ENCODE results near the gene SMYD3.

The SMYD3 gene

DNA sequence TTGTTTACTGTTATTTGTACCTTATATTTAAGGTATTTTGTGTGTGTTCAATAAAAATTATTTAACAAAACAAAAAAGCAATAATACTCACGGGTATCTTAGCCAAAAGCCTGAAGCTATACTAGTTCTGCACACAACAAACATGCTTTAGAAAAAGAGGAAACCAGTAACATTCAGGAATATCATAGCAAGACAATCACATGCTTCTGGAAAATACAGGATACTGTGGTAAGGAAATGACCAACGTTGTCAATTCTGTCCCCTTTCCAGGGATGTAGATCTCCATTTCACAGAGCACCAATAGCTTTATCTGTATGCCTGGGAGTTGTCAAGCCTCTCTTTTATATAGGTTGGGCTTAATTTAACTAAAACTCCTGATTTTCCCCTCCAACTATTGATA lies 288.4 kb downstream of the SMYD3 start:
- Mint-ChIP-seq H3K4me1 (ENCODE audit: low read depth) (no peaks in the 10 kb centered on the region), H3K27me3 (no peaks in the 10 kb centered on the region), H3K36me3 (peaks cover 11% of the 10 kb centered on the region), H3K27ac (no peak overlapping the region), H3K9me3 (ENCODE audit: low read depth) (no peaks in the 10 kb centered on the region), H3K4me3 (no peak overlapping the region)

DNA sequence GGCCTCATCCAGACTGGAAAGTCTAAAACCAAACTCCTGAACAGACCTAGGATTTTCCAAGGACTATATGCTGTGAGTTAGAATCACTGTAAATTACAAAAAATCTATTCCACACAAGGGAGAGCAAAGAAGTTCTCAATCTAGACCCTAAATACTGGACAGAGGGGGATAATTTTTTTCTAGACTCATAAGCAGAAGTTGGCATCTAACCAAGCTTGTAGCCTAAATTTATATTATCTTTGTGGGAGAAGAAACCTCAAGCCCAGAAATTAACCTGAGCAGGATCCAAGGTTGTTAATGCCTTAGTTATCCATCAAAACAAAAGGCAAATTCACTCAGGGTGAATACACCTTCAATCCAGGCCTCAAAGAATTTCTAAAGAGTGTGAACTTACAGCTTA lies 290.2 kb downstream of the SMYD3 start:
- H3K27ac Mint-ChIP-seq, result no peak overlapping the region

GRCh38 chr1:246215510-246215903 lies 291.6 kb downstream of the SMYD3 start:
- Mint-ChIP-seq H3K4me1 (ENCODE audit: low read depth) (no peaks in the 10 kb centered on the region), H3K4me3 (no peak overlapping the region), H3K9me3 (ENCODE audit: low read depth) (no peaks in the 10 kb centered on the region), H3K27ac (no peak overlapping the region), H3K27me3 (no peaks in the 10 kb centered on the region), H3K36me3 (peaks cover 11% of the 10 kb centered on the region)

More for the DNA sequence above, 290.2 kb downstream of the SMYD3 start:
- Mint-ChIP-seq H3K9me3 (ENCODE audit: low read depth) (no peaks in the 10 kb centered on the region), H3K27me3 (no peaks in the 10 kb centered on the region), H3K4me1 (ENCODE audit: low read depth) (no peaks in the 10 kb centered on the region), H3K4me3 (no peak overlapping the region), H3K36me3 (peaks cover 11% of the 10 kb centered on the region)

GRCh38 chr1:246214708-246215509 lies 292.2 kb downstream of the SMYD3 start:
- Mint-ChIP-seq H3K27me3 (no peaks in the 10 kb centered on the region), H3K27ac (no peak overlapping the region), H3K36me3 (peaks cover 13% of the 10 kb centered on the region), H3K4me3 (no peak overlapping the region), H3K4me1 (ENCODE audit: low read depth) (no peaks in the 10 kb centered on the region), H3K9me3 (ENCODE audit: low read depth) (no peaks in the 10 kb centered on the region)

GRCh38 chr1:246213947-246214346 lies 293.1 kb downstream of the SMYD3 start:
- Mint-ChIP-seq H3K4me1 (ENCODE audit: low read depth) (no peaks in the 10 kb centered on the region), H3K27me3 (no peaks in the 10 kb centered on the region), H3K4me3 (no peak overlapping the region), H3K9me3 (ENCODE audit: low read depth) (no peaks in the 10 kb centered on the region), H3K36me3 (peaks cover 13% of the 10 kb centered on the region), H3K27ac (no peak overlapping the region)

DNA sequence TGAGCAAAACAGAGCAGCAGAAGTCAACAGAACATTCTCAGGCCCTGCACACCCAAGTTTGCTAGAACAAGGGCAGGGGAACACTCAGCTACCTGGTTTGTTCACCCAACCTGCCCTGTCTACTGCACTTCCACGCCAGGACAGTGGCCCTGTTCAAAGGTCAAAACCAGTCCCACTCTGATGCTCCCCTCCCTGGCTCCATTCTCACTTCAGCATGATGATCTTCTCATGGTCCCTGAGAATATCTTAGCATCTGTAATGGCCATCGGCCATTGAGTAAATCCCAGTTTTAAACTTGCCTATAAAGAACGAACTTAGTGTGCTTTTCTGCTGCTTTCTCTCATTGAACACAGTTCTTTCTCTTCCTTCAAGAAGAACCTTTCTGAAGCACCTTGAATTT lies 293.6 kb downstream of the SMYD3 start:
- Mint-ChIP-seq H3K27ac (no peak overlapping the region), H3K4me3 (no peak overlapping the region)

DNA sequence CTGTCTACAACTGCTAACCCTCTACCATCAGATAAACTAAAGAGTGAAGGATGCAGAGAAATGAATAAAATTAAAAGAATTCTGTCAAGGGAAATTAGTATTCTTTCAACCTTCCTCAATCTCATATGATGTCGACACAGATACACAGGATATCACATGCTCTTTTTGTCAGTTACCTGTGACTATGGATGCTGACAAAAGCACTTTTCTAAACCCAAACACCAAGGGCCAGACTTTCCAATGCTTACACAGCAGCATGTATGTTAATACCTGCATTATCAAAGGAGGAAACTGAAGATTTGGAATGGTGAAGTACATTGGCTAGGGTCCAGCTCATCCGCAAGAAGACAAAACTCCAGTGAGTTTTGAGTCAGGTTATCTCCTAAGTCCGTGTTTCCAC lies 294.0 kb downstream of the SMYD3 start:
- Mint-ChIP-seq H3K27ac (no peak overlapping the region), H3K27me3 (no peaks in the 10 kb centered on the region), H3K36me3 (peaks cover 12% of the 10 kb centered on the region), H3K4me3 (no peak overlapping the region), H3K4me1 (ENCODE audit: low read depth) (no peaks in the 10 kb centered on the region), H3K9me3 (ENCODE audit: low read depth) (no peaks in the 10 kb centered on the region)

More for the DNA sequence above, 293.6 kb downstream of the SMYD3 start:
- Mint-ChIP-seq H3K4me1 (ENCODE audit: low read depth) (no peaks in the 10 kb centered on the region), H3K9me3 (ENCODE audit: low read depth) (no peaks in the 10 kb centered on the region), H3K27me3 (no peaks in the 10 kb centered on the region), H3K36me3 (peaks cover 13% of the 10 kb centered on the region)

DNA sequence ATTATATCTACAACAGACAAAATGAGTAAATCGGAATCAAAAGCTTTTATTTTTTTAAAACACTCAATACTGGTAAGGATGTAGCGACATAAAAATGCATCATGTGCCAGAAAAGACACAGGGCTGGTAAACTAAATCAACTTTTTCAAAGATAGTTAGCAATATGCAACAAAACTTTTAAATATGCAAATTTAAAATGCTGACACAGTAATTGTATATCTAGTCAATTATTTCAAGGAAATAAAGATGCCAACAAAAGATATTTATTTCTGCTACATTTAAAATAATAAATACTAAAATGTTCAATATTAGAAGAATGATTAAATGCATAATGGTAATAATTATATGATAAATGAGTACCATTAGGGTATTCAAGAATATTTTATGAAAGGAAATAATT lies 295.1 kb downstream of the SMYD3 start:
- H3K4me1 Mint-ChIP-seq (ENCODE audit: low read depth), result no peaks in the 10 kb centered on the region
- no peaks in the 10 kb centered on the region for H3K9me3 Mint-ChIP-seq (ENCODE audit: low read depth)
- H3K4me3 Mint-ChIP-seq, result no peak overlapping the region
- no peaks in the 10 kb centered on the region for H3K27me3 Mint-ChIP-seq
- no peak overlapping the region for H3K27ac Mint-ChIP-seq
- H3K36me3 Mint-ChIP-seq, result peaks cover 15% of the 10 kb centered on the region

GRCh38 chr1:246210756-246211155 lies 296.3 kb downstream of the SMYD3 start:
- Mint-ChIP-seq H3K36me3 (peaks cover 15% of the 10 kb centered on the region), H3K4me3 (no peak overlapping the region), H3K9me3 (ENCODE audit: low read depth) (no peaks in the 10 kb centered on the region), H3K4me1 (ENCODE audit: low read depth) (no peaks in the 10 kb centered on the region), H3K27ac (no peak overlapping the region), H3K27me3 (no peaks in the 10 kb centered on the region)

- Mint-ChIP-seq H3K9me3 (ENCODE audit: low read depth) (no peaks in the 10 kb centered on the region), H3K36me3 (peaks cover 16% of the 10 kb centered on the region), H3K27ac (no peak overlapping the region), H3K4me3 (no peak overlapping the region), H3K4me1 (ENCODE audit: low read depth) (no peaks in the 10 kb centered on the region), H3K27me3 (no peaks in the 10 kb centered on the region)
Observed at GRCh38 chr1:246208105-246208504, 299.0 kb downstream of the SMYD3 start.

DNA sequence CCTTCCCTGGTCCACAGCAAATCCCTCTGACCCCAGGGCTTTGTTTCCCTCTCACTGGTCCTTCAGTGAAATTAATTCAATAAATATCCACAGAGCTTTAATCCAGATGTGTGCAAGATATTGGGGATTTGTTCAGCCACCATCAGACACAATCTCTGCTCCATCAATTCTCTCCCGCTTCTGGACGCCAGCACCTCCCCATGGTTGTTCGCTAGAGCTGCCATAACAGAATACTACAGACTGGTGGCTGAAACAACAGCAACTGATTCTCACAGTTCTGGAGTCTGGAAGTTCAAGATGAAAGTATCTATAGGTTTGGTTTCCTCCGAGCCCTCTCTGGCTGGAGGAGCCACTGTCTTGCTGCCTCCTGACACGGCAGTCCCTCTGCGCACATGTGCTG lies 303.9 kb downstream of the SMYD3 start:
- Mint-ChIP-seq H3K4me3 (no peak overlapping the region), H3K9me3 (ENCODE audit: low read depth) (no peaks in the 10 kb centered on the region), H3K27me3 (no peaks in the 10 kb centered on the region), H3K27ac (no peak overlapping the region), H3K4me1 (ENCODE audit: low read depth) (no peaks in the 10 kb centered on the region), H3K36me3 (peaks cover 14% of the 10 kb centered on the region)

DNA sequence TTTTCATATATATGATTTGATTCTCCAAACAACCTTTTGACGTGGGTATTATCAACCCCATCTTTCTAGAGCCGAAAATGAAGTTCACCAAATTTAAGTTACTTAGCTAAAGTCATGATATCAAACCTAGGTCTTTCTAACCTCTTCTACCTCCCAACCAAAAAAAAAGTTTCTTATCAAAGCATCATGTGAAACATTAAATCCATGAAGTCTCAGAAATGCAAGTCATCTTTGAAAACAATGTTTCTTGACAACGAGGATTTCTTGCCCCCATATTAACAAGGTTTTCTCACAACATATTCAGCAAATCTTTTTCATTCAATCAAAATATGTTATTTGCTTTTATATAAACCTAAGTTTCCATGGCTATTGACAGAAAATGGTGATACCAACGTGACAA lies 306.3 kb downstream of the SMYD3 start:
- Mint-ChIP-seq H3K27me3 (no peaks in the 10 kb centered on the region), H3K9me3 (ENCODE audit: low read depth) (no peaks in the 10 kb centered on the region), H3K4me1 (ENCODE audit: low read depth) (no peaks in the 10 kb centered on the region), H3K27ac (no peak overlapping the region), H3K36me3 (peaks cover 7% of the 10 kb centered on the region), H3K4me3 (no peak overlapping the region)

GRCh38 chr1:246200225-246200624 lies 306.9 kb downstream of the SMYD3 start:
- peaks cover 7% of the 10 kb centered on the region for H3K36me3 Mint-ChIP-seq
- no peak overlapping the region for H3K4me3 Mint-ChIP-seq
- no peaks in the 10 kb centered on the region for H3K9me3 Mint-ChIP-seq (ENCODE audit: low read depth)
- no peaks in the 10 kb centered on the region for H3K27me3 Mint-ChIP-seq
- no peaks in the 10 kb centered on the region for H3K4me1 Mint-ChIP-seq (ENCODE audit: low read depth)
- H3K27ac Mint-ChIP-seq, result no peak overlapping the region

DNA sequence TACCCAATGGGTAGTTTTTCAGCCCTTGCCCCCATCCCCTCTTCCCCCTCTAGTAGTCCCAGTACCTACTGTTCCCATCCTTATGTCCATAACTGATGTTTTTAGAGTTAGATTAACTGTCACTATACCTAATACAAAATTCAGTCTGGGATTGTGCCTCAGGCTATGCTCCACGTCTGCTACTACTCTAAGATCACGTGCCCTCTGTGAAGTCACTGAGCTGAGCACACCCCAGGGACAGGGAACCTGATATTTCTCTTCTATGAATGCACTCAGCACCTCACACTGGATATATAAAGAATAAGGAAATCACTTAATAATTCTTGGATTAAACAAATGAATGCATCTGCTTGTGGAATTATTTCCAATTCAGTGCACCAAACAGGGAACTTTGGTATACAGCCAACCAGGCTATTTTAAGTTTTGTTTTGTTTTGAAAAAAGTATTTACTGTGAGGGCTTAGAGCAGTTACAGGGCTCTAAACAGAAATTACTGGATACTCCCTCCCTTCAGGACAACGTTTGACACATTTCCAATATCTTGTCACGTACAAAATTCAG lies 307.9 kb downstream of the SMYD3 start:
- no peaks in the 10 kb centered on the region for H3K4me1 Mint-ChIP-seq (ENCODE audit: low read depth)
- no peaks in the 10 kb centered on the region for H3K9me3 Mint-ChIP-seq (ENCODE audit: low read depth)
- no peaks in the 10 kb centered on the region for H3K27me3 Mint-ChIP-seq
- H3K36me3 Mint-ChIP-seq, result peaks cover 10% of the 10 kb centered on the region
- no peak overlapping the region for H3K27ac Mint-ChIP-seq
- no peak overlapping the region for H3K4me3 Mint-ChIP-seq

GRCh38 chr1:246198115-246198816 lies 308.8 kb downstream of the SMYD3 start:
- Mint-ChIP-seq H3K4me1 (ENCODE audit: low read depth) (no peaks in the 10 kb centered on the region), H3K9me3 (ENCODE audit: low read depth) (no peaks in the 10 kb centered on the region), H3K27ac (no peak overlapping the region), H3K27me3 (no peaks in the 10 kb centered on the region), H3K36me3 (peaks cover 11% of the 10 kb centered on the region), H3K4me3 (no peak overlapping the region)

Data from activated naive CD8-positive, alpha-beta T cell (primary cell).